Tibial nerve (tissue), 4 donors: ENCODE data around the gene TCF7. TPM values are rescaled to one million over a fixed set of nuclear protein-coding genes. Genes with fewer than 3 reads are reported as not detected.
A peak's percentile ranks its signal among the peaks of the same experiment; 100 is the strongest.

ENCODE experiments used
- DNase-seq, 2 donors: peaks; one replicate each; pipeline ENCODE4 v3.0.0-alpha.2; 2019; ENCODE audit warnings: low spot score in 2 of 2
- H3K27ac ChIP-seq, 4 donors: fragments of 200-600 bp; sonication (generic) in 3 of 4; one replicate each; pipeline ENCODE4 v1.5.1; 2017 to 2019; ENCODE audit warnings: mild to moderate bottlenecking in 1 of 4
- H3K27me3 ChIP-seq, 2 donors: fragments of 200-600 bp; sonication (generic) in 1 of 2; one replicate each; pipeline versions ENCODE4 v1.5.1 to v1.6.0; 2017 to 2019
- H3K36me3 ChIP-seq, 3 donors: fragments of 200-600 bp; sonication (generic); one replicate each; pipeline ENCODE4 v1.5.1; 2018 to 2019
- H3K4me1 ChIP-seq, 4 donors: fragments of 200-600 bp; sonication (generic) in 3 of 4; one replicate each; pipeline ENCODE4 v1.5.1; 2017 to 2019
- H3K4me3 ChIP-seq, 4 donors: fragments of 200-600 bp; sonication (generic) in 3 of 4; one replicate each; pipeline ENCODE4 v1.5.1; 2017 to 2019; ENCODE audit warnings: mild to moderate bottlenecking in 1 of 4, moderate library complexity in 1 of 4
- H3K9me3 ChIP-seq, 4 donors: fragments of 200-600 bp; sonication (generic) in 3 of 4; one replicate each; pipeline ENCODE4 v1.5.1; 2017 to 2019
- CTCF ChIP-seq, 5 experiments: fragments of 200-600 bp in 3 of 5; fragments of 450-650 bp in 2 of 5; sonication (generic) in 3 of 5; IDR thresholded peaks; one replicate each; pipeline ENCODE4 v1.5.1; 2016 to 2019; ENCODE audit warnings: antibody characterized with exemption in 5 of 5, mild to moderate bottlenecking in 3 of 5, moderate library complexity in 2 of 5
- EP300 ChIP-seq, 2 donors: sonication (generic); formaldehyde crosslinking; IDR thresholded peaks; one replicate each; pipeline ENCODE4 v1.6.1; 2017; ENCODE audit warnings: antibody characterized with exemption in 2 of 2, mild to moderate bottlenecking in 1 of 2
- POLR2A ChIP-seq, 2 donors: fragments of 450-650 bp; IDR thresholded peaks; one replicate each; pipeline ENCODE4 v1.6.1; 2017; ENCODE audit warnings: antibody characterized with exemption in 2 of 2, mild to moderate bottlenecking in 2 of 2, moderate library complexity in 2 of 2
- whole genome bisulfite sequencing, 2 donors: methylation state at CpG; one replicate each; pipeline ENCODE4 v1.1.5; 2018; 5-methylcytosine and 5-hydroxymethylcytosine counted together
- total RNA-seq, 4 donors: library from RNA; depleted of rRNA; stranded (reverse); fragments of >200 nt; gene quantifications; one replicate each; pipeline ENCODE4 v1.1.0, GENCODE V29; 2016

Gene TCF7
- total RNA-seq, 4 donors from 2014 or later, result 2.5 to 13.2 (median 6.6) TPM

GRCh38 chr5:134142806-134143205 lies 28.3 kb downstream of the TCF7 start:
- H3K9me3 ChIP-seq, result no peaks in the 10 kb centered on the region
- no peaks in the 10 kb centered on the region for H3K27me3 ChIP-seq
- H3K4me1 ChIP-seq, result peaks cover 0 to 64% (median 9%) of the 10 kb centered on the region in 4 donors
- DNase-seq, result no peak
- 89 to 96% methylated on average over 10 to 11 of the region's 12 CpGs for WGBS, 2 donors
- H3K4me3 ChIP-seq, result no peak overlapping the region
- H3K27ac ChIP-seq, result no peak overlapping the region
- peaks cover 0 to 83% (median 0%) of the 10 kb centered on the region in 3 donors for H3K36me3 ChIP-seq
- TF ChIP-seq POLR2A (IDR thresholded peaks at IDR 0.05) (no peak), EP300 (IDR thresholded peaks at IDR 0.05) (no peak), CTCF (IDR thresholded peaks at IDR 0.05) (no peak)

GRCh38 chr5:134143431-134143830 lies 28.9 kb downstream of the TCF7 start:
- no peak for TF ChIP-seq POLR2A (IDR thresholded peaks at IDR 0.05)
- no peak for TF ChIP-seq EP300 (IDR thresholded peaks at IDR 0.05)
- TF ChIP-seq CTCF (IDR thresholded peaks at IDR 0.05), result no peak
- Histone ChIP-seq H3K4me3 (no peak overlapping the region), H3K9me3 (no peaks in the 10 kb centered on the region), H3K27ac (no peak overlapping the region), H3K27me3 (no peaks in the 10 kb centered on the region), H3K36me3 (peaks cover 0 to 89% (median 0%) of the 10 kb centered on the region in 3 donors), H3K4me1 (peaks cover 0 to 69% (median 9%) of the 10 kb centered on the region in 4 donors)
- no peak for DNase-seq
- 96 to 100% methylated on average over 4 to 5 of the region's 5 CpGs for WGBS, 2 donors

- no peaks in the 10 kb centered on the region for H3K9me3 ChIP-seq
- H3K36me3 ChIP-seq, result peaks cover 0 to 88% (median 0%) of the 10 kb centered on the region in 3 donors
- H3K27me3 ChIP-seq, result no peaks in the 10 kb centered on the region
- no peak overlapping the region for H3K4me3 ChIP-seq
- DNase-seq, result no peak
- H3K27ac ChIP-seq, result peak overlapping the region in 1 of 4 donors; percentile 44
- peaks cover 0 to 68% (median 17%) of the 10 kb centered on the region in 4 donors for H3K4me1 ChIP-seq
- 87 to 91% methylated on average over 10 of the region's 10 CpGs for WGBS, 2 donors
- no peak for TF ChIP-seq CTCF (IDR thresholded peaks at IDR 0.05)
- TF ChIP-seq POLR2A (IDR thresholded peaks at IDR 0.05), result no peak
- TF ChIP-seq EP300 (IDR thresholded peaks at IDR 0.05), result no peak
These were observed 29.8 kb downstream of the TCF7 start for GRCh38 chr5:134143944-134144941.

- no peak overlapping the region for H3K4me3 ChIP-seq
- H3K4me1 ChIP-seq, result peaks cover 0 to 68% (median 24%) of the 10 kb centered on the region in 4 donors
- no peaks in the 10 kb centered on the region for H3K9me3 ChIP-seq
- no peaks in the 10 kb centered on the region for H3K27me3 ChIP-seq
- H3K36me3 ChIP-seq, result peaks cover 0 to 83% (median 0%) of the 10 kb centered on the region in 3 donors
- no peak for TF ChIP-seq CTCF (IDR thresholded peaks at IDR 0.05)
- H3K27ac ChIP-seq, result peak overlapping the region in 1 of 4 donors; percentile 44
- 38 to 50% methylated on average over 1 of the region's 1 CpG for WGBS, 2 donors
- DNase-seq, result no peak
These were observed 30.7 kb downstream of the TCF7 start for GRCh38 chr5:134145041-134145757.
